Measurements from ENCODE around the gene ETFB.

DNA sequence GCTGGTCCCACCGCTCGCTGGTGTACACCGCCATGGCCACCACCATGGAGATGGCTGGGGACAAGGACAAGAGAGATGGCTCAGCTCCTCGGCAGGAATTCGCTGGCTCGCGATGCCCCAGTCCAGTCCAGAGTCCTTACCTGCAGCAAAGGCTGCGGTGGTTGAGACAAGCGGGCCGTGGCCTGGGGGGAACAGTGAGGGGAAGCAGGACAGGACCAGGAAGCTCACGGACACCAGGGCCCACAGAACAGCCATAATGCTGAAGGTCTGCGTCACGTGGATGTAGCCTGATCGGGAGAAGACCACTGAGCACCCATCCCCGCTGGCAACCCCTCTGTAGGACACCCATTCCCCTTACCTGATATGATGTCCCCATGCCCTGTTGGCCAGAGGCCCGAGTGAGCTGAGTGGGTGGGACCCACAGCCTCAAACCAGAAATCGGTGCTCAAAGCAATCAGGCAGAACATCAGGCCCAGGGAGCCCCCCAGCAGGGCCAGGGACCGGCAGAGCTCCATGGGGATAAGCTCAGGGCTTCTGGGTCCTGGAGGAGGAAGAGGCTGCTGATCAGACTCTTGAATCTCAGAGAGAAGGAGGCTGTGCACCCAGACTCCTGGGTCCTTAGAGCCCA, 5.9 kb upstream of the ETFB start:
- TF ChIP-seq EZH2 (IDR thresholded peaks at IDR 0.05; ENCODE audit: insufficient read depth, poor library complexity, severe bottlenecking), result no peak
- no peak for TF ChIP-seq EZH2phosphoT487 (IDR thresholded peaks at IDR 0.05; ENCODE audit: insufficient read depth, low read depth)

All from GM23248 (cell line).